ENCODE measurements around the gene CALML6. TPM values are rescaled to one million over a fixed set of nuclear protein-coding genes. Genes with fewer than 3 reads are reported as not detected.

CALML6 gene
- total RNA-seq, 1 donor from 2014 or later, result not detected

DNA sequence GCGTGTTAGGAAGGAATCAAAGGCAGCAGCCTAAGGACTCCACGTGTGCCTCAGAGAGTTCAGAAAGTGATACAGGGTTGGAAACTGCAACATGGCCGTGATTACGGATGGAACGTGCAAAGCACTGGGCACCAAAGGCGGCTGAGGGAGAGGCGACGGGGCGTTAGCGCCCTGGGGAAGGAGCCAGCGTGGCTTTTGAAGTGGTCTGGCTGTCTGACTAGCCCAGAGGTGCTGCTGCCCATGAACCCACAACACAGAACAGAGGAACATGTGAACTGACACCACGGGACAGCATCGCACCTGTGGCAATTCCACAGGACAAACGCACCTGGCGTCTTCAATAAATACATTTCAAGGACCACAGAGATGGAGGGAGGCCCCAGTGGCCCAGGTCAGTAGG lies 22.0 kb downstream of the CALML6 start:
- peak; percentile 16 for DNase-seq (ENCODE audit: missing footprints)

DNA sequence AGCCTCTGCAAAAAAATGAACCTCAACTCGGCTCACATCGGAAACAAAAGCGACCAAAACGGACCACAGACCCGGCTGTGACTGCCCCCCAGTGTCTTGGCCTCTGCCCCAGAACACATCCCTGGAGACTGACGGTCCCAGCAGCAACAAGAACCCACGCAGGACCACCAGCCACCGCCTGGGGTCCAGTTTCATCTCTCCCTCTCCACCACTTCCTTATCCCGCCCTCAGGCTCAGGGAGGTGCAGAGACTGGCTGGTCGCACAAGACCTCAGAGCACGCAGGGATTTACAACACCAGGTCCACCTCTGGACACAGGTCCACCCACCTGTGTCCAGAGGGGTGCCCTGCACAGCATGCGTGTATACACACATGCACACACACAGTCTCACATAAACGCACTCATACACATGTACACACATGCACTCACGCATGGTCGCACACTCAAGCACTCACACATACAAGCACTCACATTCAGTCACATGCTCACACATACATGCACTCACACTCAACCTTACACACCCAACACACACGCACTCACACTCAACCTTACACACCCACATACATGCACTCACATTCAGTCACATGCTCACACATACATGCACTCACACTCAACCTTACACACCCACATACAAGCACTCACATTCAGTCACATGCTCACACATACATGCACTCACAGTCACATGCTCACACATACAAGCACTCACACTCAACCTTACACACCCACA lies 22.7 kb downstream of the CALML6 start:
- intact Hi-C loops (cut with DNase I), result no loop called here
- ATAC-seq (no peak), DNase-seq (ENCODE audit: missing footprints) (peak; percentile 31)

More for the DNA sequence above, 22.0 kb downstream of the CALML6 start:
- no peak for ATAC-seq
- intact Hi-C loops (cut with DNase I), result no loop called here

- ATAC-seq (no peak), DNase-seq (ENCODE audit: missing footprints) (peak; percentile 4)
- intact Hi-C loops (cut with DNase I), result no loop called here
Measured at GRCh38 chr1:1938276-1938573, 23.2 kb downstream of the CALML6 start.

- intact Hi-C loops (cut with DNase I), result no loop called here
- peak; percentile 33 for DNase-seq (ENCODE audit: missing footprints)
- no peak for ATAC-seq
Measured at GRCh38 chr1:1938613-1939295, 23.7 kb downstream of the CALML6 start.

GRCh38 chr1:1939296-1940122 lies 24.4 kb downstream of the CALML6 start:
- intact Hi-C loops (cut with DNase I), result no loop called here
- peak; percentile 66 for DNase-seq (ENCODE audit: missing footprints)
- ATAC-seq, result no peak

- intact Hi-C loops (cut with DNase I), result no loop called here
- no peak for DNase-seq (ENCODE audit: missing footprints)
- no peak for ATAC-seq
Measured at GRCh38 chr1:1940123-1940425, 25.0 kb downstream of the CALML6 start.

DNA sequence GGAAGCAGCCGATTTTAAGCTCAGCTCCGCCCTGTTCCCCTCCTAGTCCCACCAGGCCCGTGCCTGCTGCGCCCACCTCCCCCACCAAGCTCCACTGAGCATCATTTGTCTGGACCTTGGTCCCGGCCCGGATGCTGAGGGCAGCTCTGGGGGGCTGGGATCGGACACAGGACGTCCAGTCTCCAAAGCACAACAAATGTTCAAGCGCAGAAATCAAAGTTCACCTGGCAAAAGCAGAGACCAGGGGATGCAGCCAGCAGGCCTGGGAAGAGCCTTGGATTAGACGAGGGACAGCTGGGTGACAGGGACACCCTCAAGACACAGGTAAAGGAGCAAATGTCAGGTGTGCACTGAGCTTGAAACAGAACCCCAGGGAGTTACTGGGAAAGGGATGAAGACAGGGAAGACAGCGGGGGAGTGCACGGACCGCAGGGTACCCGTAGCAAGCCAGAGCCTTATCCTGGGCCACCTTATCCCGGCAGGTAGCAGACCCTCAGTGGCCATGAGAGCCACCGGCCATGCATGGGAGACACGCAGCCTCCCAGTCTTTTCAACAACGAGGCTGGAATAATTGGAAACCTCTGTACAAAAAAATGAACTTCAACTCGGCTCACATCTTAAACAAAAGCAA lies 26.3 kb downstream of the CALML6 start:
- no peak for ATAC-seq
- peak; percentile 57 for DNase-seq (ENCODE audit: missing footprints)
- intact Hi-C loops (cut with DNase I), result no loop called here

GRCh38 chr1:1941868-1942752 lies 27.1 kb downstream of the CALML6 start:
- intact Hi-C loops (cut with DNase I), result no loop called here
- DNase-seq (ENCODE audit: missing footprints), result peak; percentile 41
- ATAC-seq, result no peak

GRCh38 chr1:1942753-1943656 lies 27.9 kb downstream of the CALML6 start:
- intact Hi-C loops (cut with DNase I), result no loop called here
- ATAC-seq, result no peak
- DNase-seq (ENCODE audit: missing footprints), result peak; percentile 55

- ATAC-seq (peak; percentile 70), DNase-seq (ENCODE audit: missing footprints) (peak; percentile 75)
- intact Hi-C loops (cut with DNase I), result loop anchor here (1.0 kb wide), 1 partner anchor 101 kb away; no protein-coding TSS in a partner anchor
Measured at GRCh38 chr1:1943834-1944570, 28.9 kb downstream of the CALML6 start.

- intact Hi-C loops (cut with DNase I), result no loop called here
- DNase-seq (ENCODE audit: missing footprints) (peak; percentile 60), ATAC-seq (no peak)
Measured at GRCh38 chr1:1945782-1946393, 30.8 kb downstream of the CALML6 start.

GRCh38 chr1:1946540-1946939 lies 31.5 kb downstream of the CALML6 start:
- ATAC-seq, result peak; percentile 73
- intact Hi-C loops (cut with DNase I), result no loop called here
- DNase-seq (ENCODE audit: missing footprints), result peak; percentile 84

DNA sequence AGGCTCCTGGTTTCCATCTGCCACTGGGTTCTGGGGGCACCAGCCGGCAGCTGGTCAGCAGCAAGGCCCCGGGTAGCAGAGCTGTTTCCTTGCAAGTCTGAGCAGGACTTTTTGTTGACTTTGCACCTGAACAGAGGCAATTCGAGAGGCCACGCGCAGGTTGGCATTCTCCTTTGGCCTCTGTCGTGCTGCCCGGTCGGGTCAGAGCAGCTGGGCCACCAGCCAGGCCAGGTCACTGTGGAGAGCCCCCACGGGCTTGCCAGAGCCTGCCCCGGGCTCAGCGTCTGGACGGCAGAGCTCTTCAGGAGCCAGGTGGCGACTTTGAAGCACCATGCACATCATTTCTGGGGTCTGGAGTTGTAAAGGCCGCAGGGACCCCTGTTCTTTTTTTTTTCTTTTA lies 32.4 kb downstream of the CALML6 start:
- ATAC-seq, result no peak
- DNase-seq (ENCODE audit: missing footprints), result peak; percentile 5
- intact Hi-C loops (cut with DNase I), result no loop called here

- no peak for DNase-seq (ENCODE audit: missing footprints)
- no peak for ATAC-seq
- intact Hi-C loops (cut with DNase I), result no loop called here
Measured at GRCh38 chr1:1948783-1949182, 33.7 kb downstream of the CALML6 start.

GRCh38 chr1:1950940-1951339 lies 35.9 kb downstream of the CALML6 start:
- intact Hi-C loops (cut with DNase I), result loop anchor here (10.0 kb wide), 1 partner anchor 224 kb away; no protein-coding TSS in a partner anchor
- no peak for DNase-seq (ENCODE audit: missing footprints)

GRCh38 chr1:1954015-1954414 lies 39.0 kb downstream of the CALML6 start:
- intact Hi-C loops (cut with DNase I), result loop anchor here (10.0 kb wide), 1 partner anchor 221 kb away; no protein-coding TSS in a partner anchor
- no peak for ATAC-seq

More at GRCh38 chr1:1950940-1951339, 35.9 kb downstream of the CALML6 start:
- no peak for ATAC-seq

More at GRCh38 chr1:1954015-1954414, 39.0 kb downstream of the CALML6 start:
- DNase-seq (ENCODE audit: missing footprints), result peak; percentile 37

Data from Right ventricle myocardium inferior (tissue), 1 donor.